Measurements from ENCODE around the gene TBCEL. TPM values are rescaled to one million over a fixed set of nuclear protein-coding genes. Genes with fewer than 3 reads are reported as not detected.
"Not testable (repeated sequence)": the region's sequence is repeated elsewhere in the genome, so short reads cannot be mapped to it uniquely, and the experiment has no call there.

The TBCEL gene
- polyA plus RNA-seq, 3 donors: 24.3 to 25.9 (median 25.9) TPM

- DNase-seq (ENCODE audit: low read depth in 3 of 3, low spot score in 2 of 3): no peak
Measured at GRCh38 chr11:121024989-121025388, 1.1 kb downstream of the TBCEL start.

- no peak for DNase-seq (ENCODE audit: low read depth in 3 of 3, low spot score in 2 of 3)
Measured at GRCh38 chr11:121029153-121029552, 5.3 kb downstream of the TBCEL start.

GRCh38 chr11:121029813-121030445 lies 6.0 kb downstream of the TBCEL start:
- no peak for DNase-seq (ENCODE audit: low read depth in 3 of 3, low spot score in 2 of 3)

- no peak for DNase-seq (ENCODE audit: low read depth in 3 of 3, low spot score in 2 of 3)
Measured at GRCh38 chr11:121031167-121031566, 7.3 kb downstream of the TBCEL start.

DNA sequence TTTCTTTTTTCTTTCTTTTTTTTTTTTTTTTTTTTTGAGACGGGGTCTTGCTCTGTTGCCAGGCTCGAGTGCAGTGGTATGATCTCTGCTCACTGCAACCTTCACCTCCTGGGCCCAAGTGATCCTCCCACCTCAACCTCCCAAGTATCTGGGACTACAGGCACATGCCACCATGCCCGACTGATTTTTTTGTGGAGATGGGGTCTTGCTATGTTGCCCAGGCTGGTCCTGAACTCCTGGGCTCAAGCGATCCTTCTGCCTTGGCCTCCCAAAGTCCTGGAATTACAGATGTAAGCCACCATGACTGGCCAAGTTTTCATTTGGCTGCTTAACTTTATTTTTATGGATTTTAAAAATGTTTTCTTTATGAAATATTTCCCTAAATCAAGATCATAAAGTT lies 7.7 kb downstream of the TBCEL start:
- not testable (repeated sequence) for DNase-seq (ENCODE audit: low read depth in 3 of 3, low spot score in 2 of 3)

DNA sequence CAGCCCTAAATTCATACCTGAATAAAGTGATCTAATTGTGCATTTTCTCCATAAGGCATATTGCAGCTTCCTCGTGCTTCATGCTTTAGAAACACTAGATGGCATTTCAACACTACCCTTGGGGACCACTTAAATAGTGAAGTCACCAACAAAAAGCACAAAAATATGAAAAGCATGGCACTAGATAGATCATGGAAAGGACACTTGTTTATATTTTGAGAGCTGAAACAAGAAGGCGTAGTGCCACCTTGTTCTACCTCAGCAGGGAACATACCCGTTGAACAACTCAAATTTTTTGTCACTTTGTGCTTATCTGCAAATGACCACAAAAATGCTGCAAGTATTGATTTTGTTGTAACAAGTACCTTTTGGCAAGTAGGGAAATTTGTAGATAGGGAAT lies 8.6 kb downstream of the TBCEL start:
- no peak for DNase-seq (ENCODE audit: low read depth in 3 of 3, low spot score in 2 of 3)

- no peak for DNase-seq (ENCODE audit: low read depth in 3 of 3, low spot score in 2 of 3)
Measured at GRCh38 chr11:121033635-121034034, 9.7 kb downstream of the TBCEL start.

- no peak for DNase-seq (ENCODE audit: low read depth in 3 of 3, low spot score in 2 of 3)
Measured at GRCh38 chr11:121035169-121035755, 11.4 kb downstream of the TBCEL start.

DNA sequence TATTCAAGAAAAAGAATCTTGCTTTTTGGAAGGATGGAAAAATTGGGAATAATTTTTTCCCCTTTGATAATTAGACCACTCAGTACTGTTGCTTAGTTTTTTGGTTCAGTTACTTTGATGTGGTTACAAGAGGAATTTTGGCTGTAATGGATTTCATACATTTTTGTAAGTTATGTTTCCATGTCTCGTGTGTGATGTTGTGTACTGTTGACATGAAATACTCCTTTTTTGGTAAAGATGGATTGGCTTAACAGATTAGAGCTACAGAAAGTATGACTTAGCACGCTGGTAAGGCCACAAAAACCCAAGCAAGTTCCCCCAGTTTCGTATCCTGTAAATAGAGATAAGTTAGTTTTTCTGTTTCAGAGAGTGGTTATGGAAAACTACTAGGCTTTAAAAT lies 11.9 kb downstream of the TBCEL start:
- DNase-seq (ENCODE audit: low read depth in 3 of 3, low spot score in 2 of 3): no peak

GRCh38 chr11:121037016-121037415 lies 13.1 kb downstream of the TBCEL start:
- DNase-seq (ENCODE audit: low read depth in 3 of 3, low spot score in 2 of 3): no peak

DNA sequence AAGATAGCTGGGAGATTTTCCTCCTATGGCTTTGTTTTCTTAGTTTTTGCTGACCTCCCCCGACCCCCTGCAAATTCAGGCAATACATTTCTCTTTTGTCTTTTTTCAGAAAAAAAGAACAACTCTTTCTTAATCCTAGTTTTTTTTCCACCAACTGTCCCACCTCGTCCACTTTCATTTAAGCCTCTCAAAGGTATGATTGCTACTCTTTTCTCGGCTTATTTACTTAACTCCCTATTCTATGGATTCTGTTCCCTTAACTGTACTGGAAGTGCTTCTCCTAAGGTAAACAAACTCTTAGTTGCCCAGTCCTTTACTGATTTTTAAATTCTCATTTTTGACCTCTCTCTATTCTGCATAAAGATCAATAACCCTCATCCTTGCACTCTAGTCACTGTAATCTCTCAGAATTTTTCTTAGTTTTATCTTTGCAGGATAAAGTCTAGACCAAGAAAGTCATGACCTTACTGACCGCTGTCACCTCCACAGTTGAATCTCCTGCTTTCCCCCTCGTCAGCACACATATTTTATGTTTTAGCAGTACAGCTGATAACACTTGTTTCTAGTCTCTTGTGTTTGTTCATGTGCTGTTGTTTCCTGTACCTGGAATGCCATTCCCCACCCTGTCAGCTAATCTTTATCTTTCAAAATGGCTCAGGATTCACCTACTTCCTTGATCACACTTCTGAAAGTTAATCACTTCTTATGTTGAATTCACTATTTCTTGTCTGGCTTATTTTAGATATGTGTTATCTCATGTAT lies 14.9 kb downstream of the TBCEL start:
- no peak for DNase-seq (ENCODE audit: low read depth in 3 of 3, low spot score in 2 of 3)

DNA sequence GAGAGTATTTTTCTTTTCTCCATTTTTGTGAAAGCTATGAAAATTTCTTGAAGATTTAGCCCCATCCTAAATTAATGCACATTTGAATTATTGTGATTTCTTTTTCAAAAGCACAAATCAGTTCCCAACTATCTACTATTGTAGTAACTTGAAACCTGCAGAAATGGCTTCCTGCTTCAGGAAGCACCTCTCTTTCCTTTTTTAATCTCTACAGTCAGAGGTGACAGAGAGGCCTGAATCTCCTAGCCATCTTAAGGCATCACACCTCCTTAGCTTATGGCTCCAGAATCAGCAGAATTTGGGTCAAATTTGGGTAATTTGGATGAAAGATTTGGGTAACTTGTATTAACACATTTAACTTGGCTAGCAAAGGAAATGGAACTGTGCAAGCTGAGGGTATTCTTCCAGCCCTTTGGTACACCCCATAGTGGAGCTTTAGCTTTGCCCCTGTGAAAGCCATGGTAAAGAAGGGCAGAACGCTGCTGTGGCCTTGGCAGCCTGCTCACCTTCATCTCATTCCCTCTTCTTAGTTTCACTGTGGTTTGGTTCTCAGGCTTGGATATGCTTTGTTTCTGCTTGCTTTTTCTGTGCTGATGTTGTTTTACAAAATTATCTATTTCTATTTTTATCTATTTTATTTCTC lies 16.2 kb downstream of the TBCEL start:
- DNase-seq (ENCODE audit: low read depth in 3 of 3, low spot score in 2 of 3): no peak

GRCh38 chr11:121040614-121041002 lies 16.7 kb downstream of the TBCEL start:
- DNase-seq (ENCODE audit: low read depth in 3 of 3, low spot score in 2 of 3): no peak

- DNase-seq (ENCODE audit: low read depth in 3 of 3, low spot score in 2 of 3): no peak
Measured at GRCh38 chr11:121041072-121041471, 17.2 kb downstream of the TBCEL start.

- no peak for DNase-seq (ENCODE audit: low read depth in 3 of 3, low spot score in 2 of 3)
Measured at GRCh38 chr11:121042296-121042695, 18.4 kb downstream of the TBCEL start.

- DNase-seq (ENCODE audit: low read depth in 3 of 3, low spot score in 2 of 3): no peak
Measured at GRCh38 chr11:121047926-121048325, 24.0 kb downstream of the TBCEL start.

GRCh38 chr11:121048464-121049233 lies 24.7 kb downstream of the TBCEL start:
- no peak for DNase-seq (ENCODE audit: low read depth in 3 of 3, low spot score in 2 of 3)

DNA sequence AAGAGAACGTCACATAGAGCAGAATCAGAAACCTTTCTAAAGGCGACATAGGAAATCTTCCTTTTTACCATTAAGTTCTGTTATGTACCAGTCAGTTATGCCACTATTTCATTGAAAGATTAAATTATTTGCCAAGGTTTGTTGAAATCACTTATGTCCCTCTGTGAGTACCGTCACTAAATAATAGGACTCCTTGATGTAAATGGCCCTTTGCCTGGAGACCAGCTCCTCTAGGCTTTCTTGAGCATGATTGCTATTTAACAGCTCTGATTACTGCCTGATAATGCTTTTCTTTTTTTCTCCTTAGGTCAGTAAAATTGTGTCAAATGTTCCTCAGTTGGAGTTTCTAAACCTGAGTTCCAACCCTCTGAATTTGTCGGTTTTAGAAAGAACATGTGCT lies 29.3 kb downstream of the TBCEL start:
- DNase-seq (ENCODE audit: low read depth in 3 of 3, low spot score in 2 of 3): no peak

- DNase-seq (ENCODE audit: low read depth in 3 of 3, low spot score in 2 of 3): no peak
Measured at GRCh38 chr11:121054266-121054665, 30.4 kb downstream of the TBCEL start.

DNA sequence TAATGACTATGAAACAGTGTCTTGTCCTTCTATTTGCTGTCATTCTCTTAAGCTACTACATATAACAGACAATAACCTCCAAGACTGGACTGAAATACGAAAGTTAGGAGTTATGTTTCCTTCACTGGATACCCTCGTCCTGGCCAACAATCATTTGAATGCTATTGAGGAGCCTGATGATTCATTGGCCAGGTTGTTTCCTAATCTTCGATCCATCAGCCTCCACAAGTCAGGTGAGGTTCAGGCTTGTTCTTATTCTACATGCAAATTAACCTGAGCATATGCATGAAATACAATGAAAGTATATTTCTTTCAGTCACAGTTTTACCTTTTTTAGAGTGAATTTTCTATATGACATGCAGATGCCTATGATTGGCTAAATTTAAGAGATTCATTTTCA lies 31.2 kb downstream of the TBCEL start:
- DNase-seq (ENCODE audit: low read depth in 3 of 3, low spot score in 2 of 3): no peak

- DNase-seq (ENCODE audit: low read depth in 3 of 3, low spot score in 2 of 3): no peak
Measured at GRCh38 chr11:121057922-121058321, 34.0 kb downstream of the TBCEL start.
